Fibroblast of pulmonary artery (primary cell): ENCODE measurements around the gene MAIP1.

Experiments used
- DNase-seq: peaks from one replicate; pipeline ENCODE4 v3.0.0-alpha.2; 2010; ENCODE audit warnings: low read depth
- H3K4me3 ChIP-seq: replicated peaks from 2 replicates; pipeline ENCODE4 v1.5.1; 2011; ENCODE audit warnings: low read depth, mild to moderate bottlenecking, control low read depth, low read length, moderate library complexity
- CTCF ChIP-seq: IDR thresholded peaks from 2 replicates; pipeline ENCODE4 v1.5.1; 2011; ENCODE audit warnings: mild to moderate bottlenecking, control low read depth, low read length, inconsistent platforms; ENCODE audit errors: missing control alignments

The MAIP1 gene

GRCh38 chr2:199914372-199914958, 40.9 kb upstream of the MAIP1 start:
- H3K4me3 ChIP-seq, result no peak overlapping the region
- DNase-seq, result no peak
- TF ChIP-seq CTCF, result no peak

- H3K4me3 ChIP-seq, result no peak overlapping the region
- TF ChIP-seq CTCF, result no peak
- no peak for DNase-seq
These were observed 38.4 kb upstream of the MAIP1 start for GRCh38 chr2:199916980-199917379.

GRCh38 chr2:199922856-199923255, 32.5 kb upstream of the MAIP1 start:
- no peak for TF ChIP-seq CTCF
- no peak for DNase-seq

GRCh38 chr2:199923924-199924323, 31.5 kb upstream of the MAIP1 start:
- TF ChIP-seq CTCF, result no peak
- no peak for DNase-seq
- no peak overlapping the region for H3K4me3 ChIP-seq

More at GRCh38 chr2:199922856-199923255, 32.5 kb upstream of the MAIP1 start:
- no peak overlapping the region for H3K4me3 ChIP-seq

- no peak for TF ChIP-seq CTCF
- DNase-seq, result no peak
- no peak overlapping the region for H3K4me3 ChIP-seq
These were observed 28.6 kb upstream of the MAIP1 start for GRCh38 chr2:199926806-199927205.

GRCh38 chr2:199928226-199928625, 27.2 kb upstream of the MAIP1 start:
- no peak for DNase-seq
- H3K4me3 ChIP-seq, result no peak overlapping the region
- TF ChIP-seq CTCF, result no peak

- TF ChIP-seq CTCF, result no peak
- DNase-seq, result no peak
- H3K4me3 ChIP-seq, result no peak overlapping the region
These were observed 26.8 kb upstream of the MAIP1 start for GRCh38 chr2:199928626-199929025.
